ENCODE results near the gene PTGIR.

The PTGIR gene

DNA sequence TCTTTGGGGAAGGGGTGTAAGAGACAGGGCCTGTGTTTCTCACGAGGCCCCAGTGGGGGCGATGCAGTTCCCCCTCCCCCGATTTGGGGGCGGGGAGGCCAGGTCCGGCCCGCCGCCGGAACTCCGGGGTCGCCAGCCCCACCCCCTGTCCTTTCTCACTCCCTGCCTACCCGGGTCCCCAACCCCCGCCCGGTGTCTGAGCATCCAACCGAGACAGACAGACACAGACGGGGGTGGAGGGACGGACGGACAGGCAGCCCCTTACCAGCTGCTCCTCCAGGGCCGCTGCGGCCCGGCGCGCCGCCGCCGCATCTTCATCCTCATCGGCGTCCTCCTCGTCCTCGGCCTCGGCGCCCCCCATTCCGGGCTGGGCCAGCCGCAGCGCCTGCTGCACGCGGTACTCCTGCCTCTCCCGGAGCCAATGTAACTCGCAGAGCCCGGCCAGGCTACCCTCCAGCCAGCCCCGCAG is 35.7 kb upstream of the PTGIR start:
- no peak for DNase-seq (ENCODE audit: low spot score)
- H3K4me3 ChIP-seq = peak overlapping the region; percentile 95
- H3K27ac ChIP-seq = peak overlapping the region; percentile 82 to 98
- TF ChIP-seq, protein P1, sequence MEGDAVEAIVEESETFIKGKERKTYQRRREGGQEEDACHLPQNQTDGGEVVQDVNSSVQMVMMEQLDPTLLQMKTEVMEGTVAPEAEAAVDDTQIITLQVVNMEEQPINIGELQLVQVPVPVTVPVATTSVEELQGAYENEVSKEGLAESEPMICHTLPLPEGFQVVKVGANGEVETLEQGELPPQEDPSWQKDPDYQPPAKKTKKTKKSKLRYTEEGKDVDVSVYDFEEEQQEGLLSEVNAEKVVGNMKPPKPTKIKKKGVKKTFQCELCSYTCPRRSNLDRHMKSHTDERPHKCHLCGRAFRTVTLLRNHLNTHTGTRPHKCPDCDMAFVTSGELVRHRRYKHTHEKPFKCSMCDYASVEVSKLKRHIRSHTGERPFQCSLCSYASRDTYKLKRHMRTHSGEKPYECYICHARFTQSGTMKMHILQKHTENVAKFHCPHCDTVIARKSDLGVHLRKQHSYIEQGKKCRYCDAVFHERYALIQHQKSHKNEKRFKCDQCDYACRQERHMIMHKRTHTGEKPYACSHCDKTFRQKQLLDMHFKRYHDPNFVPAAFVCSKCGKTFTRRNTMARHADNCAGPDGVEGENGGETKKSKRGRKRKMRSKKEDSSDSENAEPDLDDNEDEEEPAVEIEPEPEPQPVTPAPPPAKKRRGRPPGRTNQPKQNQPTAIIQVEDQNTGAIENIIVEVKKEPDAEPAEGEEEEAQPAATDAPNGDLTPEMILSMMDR (IDR thresholded peaks at IDR 0.05) = no peak

DNA sequence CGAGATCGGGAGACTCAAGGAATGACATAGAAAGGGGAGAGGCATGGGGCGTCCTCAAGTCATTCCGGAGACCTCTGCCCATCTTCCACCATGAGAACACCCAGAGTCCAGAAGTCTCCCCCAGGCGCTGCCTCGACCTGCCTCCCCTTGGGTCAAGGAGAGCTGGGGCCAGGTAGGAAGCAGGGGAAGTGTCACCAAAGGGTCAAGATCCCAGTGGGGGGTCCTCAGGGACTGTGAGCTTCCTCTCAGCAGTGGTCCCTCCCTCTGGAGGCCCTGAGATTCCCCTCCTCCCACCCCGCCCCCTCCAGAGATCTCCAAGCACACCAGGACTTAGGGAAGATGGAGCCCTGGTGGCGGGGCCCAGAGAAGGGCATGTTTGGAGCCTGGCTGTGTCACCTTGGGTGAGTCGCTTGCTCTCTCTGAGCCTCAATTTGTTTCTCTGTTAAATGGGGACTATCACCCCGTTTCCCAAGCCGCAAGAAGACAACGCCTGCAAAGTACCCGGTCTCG is 35.2 kb upstream of the PTGIR start:
- H3K27ac ChIP-seq = peak overlapping the region; percentile 82 to 98
- DNase-seq (ENCODE audit: low spot score) = peak; percentile 85
- H3K4me3 ChIP-seq = peak overlapping the region; percentile 95
- TF ChIP-seq, protein P1 (IDR thresholded peaks at IDR 0.05) = no peak

DNA sequence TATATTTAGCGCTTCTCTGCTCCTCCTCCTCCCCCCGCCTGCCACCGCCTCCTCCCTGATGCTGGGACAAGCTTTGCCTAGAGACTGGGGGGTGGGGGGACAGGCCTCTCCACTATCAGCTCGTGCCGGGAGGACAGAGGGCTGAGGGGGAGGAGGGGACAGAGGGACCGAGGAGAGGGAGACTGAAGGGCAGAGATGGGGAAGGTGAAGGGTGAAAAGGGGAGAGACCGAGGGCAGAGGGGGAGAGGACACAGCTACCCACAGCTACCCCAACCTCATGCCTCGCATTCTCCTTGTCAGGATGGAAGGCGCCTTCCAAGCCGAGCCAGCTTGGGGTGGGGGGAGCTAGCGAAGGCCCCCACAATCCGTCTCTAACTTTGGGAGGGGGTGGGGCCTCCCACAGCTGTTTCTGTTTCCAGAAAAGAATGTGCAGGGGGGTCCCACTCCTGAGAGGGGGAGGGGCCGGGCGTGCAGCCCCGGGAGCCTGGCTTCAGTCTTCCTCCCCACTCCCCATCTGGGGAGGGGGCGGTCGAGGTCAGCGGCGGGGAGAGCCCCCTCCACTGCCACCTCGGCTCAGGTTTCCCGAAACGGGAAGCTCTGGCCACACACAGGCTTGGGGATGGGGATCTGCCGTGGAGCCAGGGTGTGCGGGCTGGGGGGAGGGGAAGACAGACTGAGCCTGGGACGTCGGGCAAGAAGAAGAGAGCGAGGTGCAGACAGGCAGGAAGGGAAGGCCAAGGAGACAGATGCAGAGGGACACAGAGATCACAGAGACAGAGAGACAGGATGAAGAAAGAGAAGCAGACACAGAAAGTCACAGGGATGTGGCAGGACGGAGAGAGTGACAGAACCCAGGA is 34.5 kb upstream of the PTGIR start:
- Histone ChIP-seq H3K4me3 (peak overlapping the region; percentile 95), H3K27ac (peak overlapping the region; percentile 82 to 98)
- DNase-seq (ENCODE audit: low spot score) = peak; percentile 82
- TF ChIP-seq, protein P1 (IDR thresholded peaks at IDR 0.05) = no peak

DNA sequence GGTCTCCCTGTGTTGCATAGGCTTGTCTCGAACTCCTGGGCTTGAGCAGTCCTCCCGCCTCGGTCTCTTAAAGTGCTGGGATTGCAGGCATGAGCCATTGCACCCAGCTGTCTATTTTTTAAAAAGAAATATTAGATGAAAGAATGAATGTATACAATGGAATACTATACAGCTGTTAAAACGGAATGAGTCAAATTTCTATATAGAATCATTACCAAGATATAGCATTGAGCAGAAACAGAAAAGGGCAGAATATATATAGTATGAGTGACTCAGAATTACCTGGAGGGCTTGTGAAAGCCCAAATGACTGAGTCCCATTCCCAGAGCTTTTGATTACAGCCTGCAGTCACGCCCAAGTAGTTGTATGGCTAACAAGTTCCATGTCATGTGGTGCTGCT is 31.7 kb upstream of the PTGIR start:
- no peak for DNase-seq (ENCODE audit: low spot score)
- TF ChIP-seq, protein P1 (IDR thresholded peaks at IDR 0.05) = no peak
- Histone ChIP-seq H3K4me3 (no peak overlapping the region), H3K27ac (peak overlapping the region; percentile 28 to 53)

DNA sequence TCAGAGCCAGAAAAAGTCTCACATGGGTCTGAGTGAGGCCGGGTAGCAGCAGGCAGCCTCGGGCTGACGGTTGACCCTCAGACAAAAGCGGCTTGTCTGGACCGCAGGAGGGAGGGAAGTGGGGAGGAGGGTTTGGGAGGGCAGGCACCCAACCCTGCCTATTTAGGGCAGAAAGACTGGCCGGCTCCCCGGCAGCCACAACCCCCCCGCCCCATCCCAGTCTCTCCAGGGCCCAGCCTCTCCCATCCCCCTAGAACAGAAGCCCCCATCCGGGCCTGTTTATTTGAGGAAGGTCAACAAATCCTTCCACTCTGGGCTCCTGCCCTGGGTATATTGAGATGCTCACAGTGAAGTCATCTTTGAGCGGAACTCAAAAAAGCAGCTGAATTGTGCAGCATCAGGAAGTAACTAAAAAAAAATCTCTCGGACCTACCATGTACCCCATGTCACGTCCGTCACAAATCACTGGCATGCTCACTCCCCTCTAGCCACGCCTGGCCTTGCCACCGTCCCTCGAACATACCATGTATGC is 29.8 kb upstream of the PTGIR start:
- DNase-seq (ENCODE audit: low spot score) = no peak
- TF ChIP-seq, protein P1 (IDR thresholded peaks at IDR 0.05) = no peak
- peak overlapping the region; percentile 26 for H3K4me3 ChIP-seq
- peak overlapping the region; percentile 82 to 89 for H3K27ac ChIP-seq

DNA sequence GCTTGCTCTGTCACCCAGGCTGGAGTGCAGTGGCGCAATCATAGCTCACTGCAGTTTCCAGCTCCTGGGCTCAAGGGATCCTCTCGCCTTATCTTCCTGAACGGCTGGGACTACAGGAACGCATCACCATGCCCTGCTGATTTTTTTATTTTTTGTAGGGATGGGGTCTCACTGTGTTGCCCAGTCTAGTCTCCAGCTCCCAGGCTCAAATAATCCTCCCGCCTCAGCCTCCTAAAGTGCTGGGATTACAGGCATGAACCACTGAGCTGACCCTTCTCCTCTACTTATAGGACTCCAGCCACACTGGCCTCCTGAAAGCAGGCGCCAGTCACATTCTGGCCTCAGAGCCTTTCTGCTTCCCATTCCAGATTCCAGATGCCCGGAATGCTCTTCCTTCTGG is 25.6 kb upstream of the PTGIR start:
- no peak for DNase-seq (ENCODE audit: low spot score)
- TF ChIP-seq, protein P1 (IDR thresholded peaks at IDR 0.05) = no peak
- Histone ChIP-seq H3K4me3 (no peak overlapping the region), H3K27ac (no peak overlapping the region)
